ENCODE data around the gene OSM. TPM values are rescaled to one million over a fixed set of nuclear protein-coding genes. Genes with fewer than 3 reads are reported as not detected.

The OSM gene
- polyA plus RNA-seq, 2 donors = 0.22 to 0.63 TPM

GRCh38 chr22:30285846-30286200 lies 19.2 kb upstream of the OSM start:
- Histone ChIP-seq H3K4me1 (ENCODE audit: control insufficient read depth in 2 of 2, insufficient read depth in 2 of 2, low read length in 1 of 2) (peaks cover 0 to 20% of the 10 kb centered on the region in 2 donors), H3K9me3 (ENCODE audit: control insufficient read depth in 2 of 2, insufficient read depth in 1 of 2, low read depth in 1 of 2, low read length in 1 of 2) (no peaks in the 10 kb centered on the region), H3K27ac (ENCODE audit: low read depth in 2 of 2, low read length in 1 of 2) (no peak overlapping the region), H3K27me3 (ENCODE audit: control insufficient read depth in 1 of 2, insufficient read depth in 2 of 2, low read length in 2 of 2) (no peaks in the 10 kb centered on the region), H3K4me3 (ENCODE audit: low read depth in 1 of 2, low read length in 2 of 2) (no peak overlapping the region), H3K36me3 (ENCODE audit: control insufficient read depth in 2 of 2, insufficient read depth in 2 of 2, low read length in 1 of 2) (peaks cover 4 to 32% of the 10 kb centered on the region in 2 donors)
- 80 to 89% methylated on average over 5 to 8 of the region's 8 CpGs for WGBS, 2 donors

- Histone ChIP-seq H3K9me3 (ENCODE audit: control insufficient read depth in 2 of 2, insufficient read depth in 1 of 2, low read depth in 1 of 2, low read length in 1 of 2) (no peaks in the 10 kb centered on the region), H3K4me1 (ENCODE audit: control insufficient read depth in 2 of 2, insufficient read depth in 2 of 2, low read length in 1 of 2) (peaks cover 0 to 15% of the 10 kb centered on the region in 2 donors), H3K27me3 (ENCODE audit: control insufficient read depth in 1 of 2, insufficient read depth in 2 of 2, low read length in 2 of 2) (no peaks in the 10 kb centered on the region), H3K27ac (ENCODE audit: low read depth in 2 of 2, low read length in 1 of 2) (no peak overlapping the region), H3K4me3 (ENCODE audit: low read depth in 1 of 2, low read length in 2 of 2) (no peak overlapping the region), H3K36me3 (ENCODE audit: control insufficient read depth in 2 of 2, insufficient read depth in 2 of 2, low read length in 1 of 2) (peaks cover 4 to 32% of the 10 kb centered on the region in 2 donors)
- WGBS, 2 donors = 87 to 90% methylated on average over 27 of the region's 27 CpGs
These were observed 18.7 kb upstream of the OSM start for GRCh38 chr22:30285176-30285845.

GRCh38 chr22:30284666-30285065 lies 18.0 kb upstream of the OSM start:
- H3K27ac ChIP-seq (ENCODE audit: low read depth in 2 of 2, low read length in 1 of 2) = no peak overlapping the region
- H3K36me3 ChIP-seq (ENCODE audit: control insufficient read depth in 2 of 2, insufficient read depth in 2 of 2, low read length in 1 of 2) = peaks cover 4 to 32% of the 10 kb centered on the region in 2 donors
- 71 to 77% methylated on average over 4 of the region's 4 CpGs for WGBS, 2 donors
- H3K27me3 ChIP-seq (ENCODE audit: control insufficient read depth in 1 of 2, insufficient read depth in 2 of 2, low read length in 2 of 2) = no peaks in the 10 kb centered on the region
- H3K4me1 ChIP-seq (ENCODE audit: control insufficient read depth in 2 of 2, insufficient read depth in 2 of 2, low read length in 1 of 2) = peaks cover 0 to 11% of the 10 kb centered on the region in 2 donors
- no peak overlapping the region for H3K4me3 ChIP-seq (ENCODE audit: low read depth in 1 of 2, low read length in 2 of 2)
- H3K9me3 ChIP-seq (ENCODE audit: control insufficient read depth in 2 of 2, insufficient read depth in 1 of 2, low read depth in 1 of 2, low read length in 1 of 2) = no peaks in the 10 kb centered on the region

- Histone ChIP-seq H3K27me3 (ENCODE audit: control insufficient read depth in 1 of 2, insufficient read depth in 2 of 2, low read length in 2 of 2) (no peaks in the 10 kb centered on the region), H3K4me1 (ENCODE audit: control insufficient read depth in 2 of 2, insufficient read depth in 2 of 2, low read length in 1 of 2) (peaks cover 0 to 13% of the 10 kb centered on the region in 2 donors), H3K9me3 (ENCODE audit: control insufficient read depth in 2 of 2, insufficient read depth in 1 of 2, low read depth in 1 of 2, low read length in 1 of 2) (no peaks in the 10 kb centered on the region), H3K4me3 (ENCODE audit: low read depth in 1 of 2, low read length in 2 of 2) (no peak overlapping the region), H3K27ac (ENCODE audit: low read depth in 2 of 2, low read length in 1 of 2) (no peak overlapping the region), H3K36me3 (ENCODE audit: control insufficient read depth in 2 of 2, insufficient read depth in 2 of 2, low read length in 1 of 2) (peaks cover 4 to 32% of the 10 kb centered on the region in 2 donors)
- WGBS, 2 donors = 77 to 84% methylated on average over 9 of the region's 9 CpGs
These were observed 17.5 kb upstream of the OSM start for GRCh38 chr22:30284172-30284571.

DNA sequence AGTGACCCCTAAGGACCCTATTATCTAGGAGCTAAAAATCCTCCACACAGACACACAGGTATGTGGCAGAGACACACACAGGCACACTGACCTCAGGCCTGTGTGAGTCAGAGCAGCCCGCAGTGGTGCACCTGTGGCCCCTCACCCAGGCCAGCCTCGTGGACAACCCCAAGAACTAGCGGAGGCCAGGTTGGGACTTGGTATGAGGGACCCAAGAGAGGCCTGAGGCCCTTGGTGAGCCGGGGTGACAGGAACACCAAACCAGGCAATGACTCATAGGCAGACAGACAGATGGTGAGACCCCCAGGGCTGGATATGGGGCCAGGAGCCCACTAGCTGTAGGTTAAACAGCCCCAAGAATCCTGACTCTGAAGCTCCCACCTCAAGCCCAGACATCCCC lies 16.7 kb upstream of the OSM start:
- peaks cover 4 to 32% of the 10 kb centered on the region in 2 donors for H3K36me3 ChIP-seq (ENCODE audit: control insufficient read depth in 2 of 2, insufficient read depth in 2 of 2, low read length in 1 of 2)
- WGBS, 2 donors = 78 to 94% methylated on average over 4 of the region's 4 CpGs
- H3K4me3 ChIP-seq (ENCODE audit: low read depth in 1 of 2, low read length in 2 of 2) = no peak overlapping the region
- peaks cover 0 to 18% of the 10 kb centered on the region in 2 donors for H3K4me1 ChIP-seq (ENCODE audit: control insufficient read depth in 2 of 2, insufficient read depth in 2 of 2, low read length in 1 of 2)
- H3K27me3 ChIP-seq (ENCODE audit: control insufficient read depth in 1 of 2, insufficient read depth in 2 of 2, low read length in 2 of 2) = no peaks in the 10 kb centered on the region
- no peaks in the 10 kb centered on the region for H3K9me3 ChIP-seq (ENCODE audit: control insufficient read depth in 2 of 2, insufficient read depth in 1 of 2, low read depth in 1 of 2, low read length in 1 of 2)
- H3K27ac ChIP-seq (ENCODE audit: low read depth in 2 of 2, low read length in 1 of 2) = no peak overlapping the region

- no peaks in the 10 kb centered on the region for H3K9me3 ChIP-seq (ENCODE audit: control insufficient read depth in 2 of 2, insufficient read depth in 1 of 2, low read depth in 1 of 2, low read length in 1 of 2)
- no peak overlapping the region for H3K4me3 ChIP-seq (ENCODE audit: low read depth in 1 of 2, low read length in 2 of 2)
- no peaks in the 10 kb centered on the region for H3K27me3 ChIP-seq (ENCODE audit: control insufficient read depth in 1 of 2, insufficient read depth in 2 of 2, low read length in 2 of 2)
- 70 to 71% methylated on average over 6 to 7 of the region's 7 CpGs for WGBS, 2 donors
- H3K36me3 ChIP-seq (ENCODE audit: control insufficient read depth in 2 of 2, insufficient read depth in 2 of 2, low read length in 1 of 2) = peaks cover 4 to 32% of the 10 kb centered on the region in 2 donors
- peaks cover 3 to 24% of the 10 kb centered on the region in 2 donors for H3K4me1 ChIP-seq (ENCODE audit: control insufficient read depth in 2 of 2, insufficient read depth in 2 of 2, low read length in 1 of 2)
- H3K27ac ChIP-seq (ENCODE audit: low read depth in 2 of 2, low read length in 1 of 2) = no peak overlapping the region
These were observed 16.0 kb upstream of the OSM start for GRCh38 chr22:30282616-30283046.

DNA sequence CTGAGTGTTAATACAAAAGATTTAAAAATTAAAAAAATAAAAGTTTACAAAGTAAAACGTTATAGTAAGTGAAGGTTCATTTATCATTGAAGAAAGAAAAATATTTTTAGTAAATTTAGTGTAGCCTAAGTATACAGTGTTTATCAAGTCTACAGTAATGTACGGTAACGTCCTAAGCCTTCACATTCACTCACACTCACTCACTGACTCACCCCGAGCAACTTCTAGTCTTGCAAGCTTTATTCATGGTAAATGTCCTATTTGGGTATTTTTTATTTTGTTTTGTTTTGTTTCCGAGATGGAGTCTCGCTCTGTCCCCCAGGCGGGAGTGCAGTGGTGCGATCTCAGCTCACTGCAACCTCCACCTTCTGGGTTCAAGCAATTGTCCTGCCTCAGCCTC lies 13.9 kb upstream of the OSM start:
- WGBS, 2 donors = 71 to 77% methylated on average over 8 of the region's 8 CpGs
- H3K4me3 ChIP-seq (ENCODE audit: low read depth in 1 of 2, low read length in 2 of 2) = no peak overlapping the region

DNA sequence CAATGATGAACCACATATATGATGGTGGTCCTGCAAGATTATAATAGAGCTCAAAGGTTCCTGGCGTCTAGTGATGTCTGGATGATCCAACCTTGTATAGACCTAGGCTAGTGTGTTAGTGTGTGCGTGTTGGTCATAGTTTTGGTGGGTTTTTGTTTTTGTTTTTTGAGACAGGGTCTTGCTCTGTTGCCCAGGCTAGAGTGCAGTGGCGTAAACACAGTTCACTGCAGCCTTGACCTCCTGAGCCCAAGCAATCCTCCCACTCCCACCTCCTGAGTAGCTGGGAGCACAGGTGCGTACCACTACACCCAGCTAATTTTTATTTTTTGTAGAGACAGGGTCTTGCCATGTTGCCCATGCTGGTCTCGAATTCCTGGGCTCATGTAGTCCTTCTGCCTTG lies 13.3 kb upstream of the OSM start:
- 90 to 91% methylated on average over 5 of the region's 5 CpGs for WGBS, 2 donors
- no peak overlapping the region for H3K27ac ChIP-seq (ENCODE audit: low read depth in 2 of 2, low read length in 1 of 2)
- peaks cover 6 to 21% of the 10 kb centered on the region in 2 donors for H3K4me1 ChIP-seq (ENCODE audit: control insufficient read depth in 2 of 2, insufficient read depth in 2 of 2, low read length in 1 of 2)
- H3K9me3 ChIP-seq (ENCODE audit: control insufficient read depth in 2 of 2, insufficient read depth in 1 of 2, low read depth in 1 of 2, low read length in 1 of 2) = no peaks in the 10 kb centered on the region
- H3K36me3 ChIP-seq (ENCODE audit: control insufficient read depth in 2 of 2, insufficient read depth in 2 of 2, low read length in 1 of 2) = peaks cover 4 to 13% of the 10 kb centered on the region in 2 donors
- H3K27me3 ChIP-seq (ENCODE audit: control insufficient read depth in 1 of 2, insufficient read depth in 2 of 2, low read length in 2 of 2) = no peaks in the 10 kb centered on the region
- H3K4me3 ChIP-seq (ENCODE audit: low read depth in 1 of 2, low read length in 2 of 2) = no peak overlapping the region

More for the DNA sequence above, 13.9 kb upstream of the OSM start:
- no peak overlapping the region for H3K27ac ChIP-seq (ENCODE audit: low read depth in 2 of 2, low read length in 1 of 2)
- H3K4me1 ChIP-seq (ENCODE audit: control insufficient read depth in 2 of 2, insufficient read depth in 2 of 2, low read length in 1 of 2) = peaks cover 6 to 19% of the 10 kb centered on the region in 2 donors
- no peaks in the 10 kb centered on the region for H3K27me3 ChIP-seq (ENCODE audit: control insufficient read depth in 1 of 2, insufficient read depth in 2 of 2, low read length in 2 of 2)
- peaks cover 4 to 19% of the 10 kb centered on the region in 2 donors for H3K36me3 ChIP-seq (ENCODE audit: control insufficient read depth in 2 of 2, insufficient read depth in 2 of 2, low read length in 1 of 2)
- no peaks in the 10 kb centered on the region for H3K9me3 ChIP-seq (ENCODE audit: control insufficient read depth in 2 of 2, insufficient read depth in 1 of 2, low read depth in 1 of 2, low read length in 1 of 2)

- WGBS, 2 donors = 47 to 48% methylated on average over 16 of the region's 16 CpGs
- H3K9me3 ChIP-seq (ENCODE audit: control insufficient read depth in 2 of 2, insufficient read depth in 1 of 2, low read depth in 1 of 2, low read length in 1 of 2) = no peaks in the 10 kb centered on the region
- H3K27me3 ChIP-seq (ENCODE audit: control insufficient read depth in 1 of 2, insufficient read depth in 2 of 2, low read length in 2 of 2) = no peaks in the 10 kb centered on the region
- no peak overlapping the region for H3K27ac ChIP-seq (ENCODE audit: low read depth in 2 of 2, low read length in 1 of 2)
- peaks cover 4 to 8% of the 10 kb centered on the region in 2 donors for H3K36me3 ChIP-seq (ENCODE audit: control insufficient read depth in 2 of 2, insufficient read depth in 2 of 2, low read length in 1 of 2)
- peaks cover 6 to 21% of the 10 kb centered on the region in 2 donors for H3K4me1 ChIP-seq (ENCODE audit: control insufficient read depth in 2 of 2, insufficient read depth in 2 of 2, low read length in 1 of 2)
- no peak overlapping the region for H3K4me3 ChIP-seq (ENCODE audit: low read depth in 1 of 2, low read length in 2 of 2)
These were observed 12.6 kb upstream of the OSM start for GRCh38 chr22:30279046-30279788.

Data from esophagus (tissue), 2 donors.